ENCODE data around the gene CTNNA2.
"Not testable (repeated sequence)": the region's sequence is repeated elsewhere in the genome, so short reads cannot be mapped to it uniquely, and the experiment has no call there.

CTNNA2 gene

DNA sequence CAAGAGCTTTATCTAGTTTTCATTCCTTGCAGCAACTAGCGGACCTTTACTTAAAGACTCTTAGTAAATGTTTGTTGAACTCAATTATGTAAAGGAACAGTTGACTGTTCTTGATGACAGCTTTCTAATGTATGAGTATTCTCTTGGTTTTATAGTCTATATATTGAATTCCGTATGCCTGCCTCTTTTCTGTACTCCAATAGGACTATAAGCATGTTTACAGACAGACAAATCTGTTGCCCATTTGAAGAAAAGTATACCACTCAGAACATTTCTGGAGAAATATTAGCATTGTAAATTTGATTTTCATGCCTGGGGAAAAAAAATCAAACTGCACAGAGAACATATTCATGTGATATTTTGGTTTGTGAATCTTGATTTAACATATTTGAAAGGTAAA is 682.2 kb downstream of the CTNNA2 start:
- no peak overlapping the region for H2BK120ac ChIP-seq (ENCODE audit: low read depth, low read length)
- no peak overlapping the region for H2AFZ ChIP-seq (ENCODE audit: low read length)
- H4K91ac ChIP-seq (ENCODE audit: low read depth, low read length, poor library complexity), result no peak overlapping the region
- no peak overlapping the region for H3K4me2 ChIP-seq (ENCODE audit: insufficient read depth, low read length, poor library complexity, severe bottlenecking)
- H3K27ac ChIP-seq (replicated peaks; ENCODE audit: low read length), result no peak overlapping the region
- no peak overlapping the region for H2BK12ac ChIP-seq (ENCODE audit: low read length)
- H3K36me3 ChIP-seq (replicated peaks in 1 of 2; ENCODE audit: control insufficient read depth in 2 of 2, insufficient read depth in 2 of 2, low read length in 2 of 2), result no peaks in the 10 kb centered on the region
- no peaks in the 10 kb centered on the region for H3K4me1 ChIP-seq (ENCODE audit: control insufficient read depth in 2 of 2, insufficient read depth in 1 of 2, low read depth in 1 of 2, low read length in 2 of 2)
- WGBS, 2 donors (ENCODE audit: extremely low coverage in 2 of 2, insufficient read length in 2 of 2, insufficient replicate concordance in 1 of 2), result no CpG with 5 or more reads among the region's 2 CpGs
- H3K14ac ChIP-seq (ENCODE audit: low read length), result no peak overlapping the region
- no peak overlapping the region for H2BK5ac ChIP-seq (ENCODE audit: low read length)
- H3K18ac ChIP-seq (ENCODE audit: low read length), result no peak overlapping the region
- H2AK5ac ChIP-seq (ENCODE audit: low read depth, low read length), result no peak overlapping the region
- H3K79me1 ChIP-seq (ENCODE audit: low read depth, low read length), result no peaks in the 10 kb centered on the region
- no peak for DNase-seq (ENCODE audit: low spot score)
- H3K4ac ChIP-seq (ENCODE audit: low read length), result no peak overlapping the region
- H3K9me3 ChIP-seq (replicated peaks in 1 of 2; ENCODE audit: control insufficient read depth in 2 of 2, insufficient read depth in 1 of 2, low read depth in 1 of 2, low read length in 2 of 2), result no peaks in the 10 kb centered on the region
- no peak overlapping the region for H3K23ac ChIP-seq (ENCODE audit: low read depth, low read length, poor library complexity)
- no peak overlapping the region for H3K4me3 ChIP-seq (ENCODE audit: low read length in 2 of 2)
- no peak overlapping the region for H3K9ac ChIP-seq (ENCODE audit: low read depth, low read length, poor library complexity)
- no peaks in the 10 kb centered on the region for H3K27me3 ChIP-seq (ENCODE audit: control insufficient read depth in 3 of 3, insufficient read depth in 3 of 3, low read depth in 1 of 3, low read length in 3 of 3)
- no peak overlapping the region for H4K8ac ChIP-seq (ENCODE audit: low read depth, low read length)
- H2BK15ac ChIP-seq (ENCODE audit: low read length), result no peak overlapping the region

DNA sequence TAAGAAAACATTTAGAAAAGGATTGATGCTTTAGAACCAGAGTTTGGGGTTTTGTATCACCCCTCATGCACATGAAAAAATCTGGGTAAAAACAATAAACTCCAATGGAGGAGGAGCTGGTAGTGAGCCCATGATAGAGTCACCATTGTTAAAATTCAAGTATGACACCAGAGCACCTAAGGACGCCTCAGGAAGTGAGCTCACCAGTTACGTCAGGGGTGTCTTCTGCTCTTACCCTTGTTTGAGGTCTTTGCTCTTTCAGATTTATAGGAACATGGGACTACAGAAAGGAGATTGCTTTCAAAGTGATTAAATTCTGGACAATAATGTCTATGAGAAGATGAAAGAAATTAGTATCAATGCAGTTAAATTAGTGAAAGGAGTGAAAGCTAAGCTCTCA is 685.2 kb downstream of the CTNNA2 start:
- no peak overlapping the region for H3K9ac ChIP-seq (ENCODE audit: low read depth, low read length, poor library complexity)
- DNase-seq (ENCODE audit: low spot score), result no peak
- H3K23ac ChIP-seq (ENCODE audit: low read depth, low read length, poor library complexity), result no peak overlapping the region
- H3K27ac ChIP-seq (replicated peaks; ENCODE audit: low read length), result no peak overlapping the region
- WGBS, 2 donors (ENCODE audit: extremely low coverage in 2 of 2, insufficient read length in 2 of 2, insufficient replicate concordance in 1 of 2), result no CpG with 5 or more reads among the region's 2 CpGs
- no peak overlapping the region for H2BK120ac ChIP-seq (ENCODE audit: low read depth, low read length)
- no peak overlapping the region for H2AFZ ChIP-seq (ENCODE audit: low read length)
- H3K14ac ChIP-seq (ENCODE audit: low read length), result no peak overlapping the region
- H4K91ac ChIP-seq (ENCODE audit: low read depth, low read length, poor library complexity), result no peak overlapping the region
- no peak overlapping the region for H3K4me2 ChIP-seq (ENCODE audit: insufficient read depth, low read length, poor library complexity, severe bottlenecking)
- H3K27me3 ChIP-seq (ENCODE audit: control insufficient read depth in 3 of 3, insufficient read depth in 3 of 3, low read depth in 1 of 3, low read length in 3 of 3), result no peaks in the 10 kb centered on the region
- H2BK15ac ChIP-seq (ENCODE audit: low read length), result no peak overlapping the region
- no peak overlapping the region for H2BK5ac ChIP-seq (ENCODE audit: low read length)
- H3K4ac ChIP-seq (ENCODE audit: low read length), result no peak overlapping the region
- no peak overlapping the region for H3K4me3 ChIP-seq (ENCODE audit: low read length in 2 of 2)
- H3K36me3 ChIP-seq (replicated peaks in 1 of 2; ENCODE audit: control insufficient read depth in 2 of 2, insufficient read depth in 2 of 2, low read length in 2 of 2), result no peaks in the 10 kb centered on the region
- H3K79me1 ChIP-seq (ENCODE audit: low read depth, low read length), result no peaks in the 10 kb centered on the region
- no peak overlapping the region for H3K18ac ChIP-seq (ENCODE audit: low read length)
- H3K4me1 ChIP-seq (ENCODE audit: control insufficient read depth in 2 of 2, insufficient read depth in 1 of 2, low read depth in 1 of 2, low read length in 2 of 2), result no peaks in the 10 kb centered on the region
- no peak overlapping the region for H2AK5ac ChIP-seq (ENCODE audit: low read depth, low read length)
- peaks cover 0 to 2% of the 10 kb centered on the region in 2 donors for H3K9me3 ChIP-seq (replicated peaks in 1 of 2; ENCODE audit: control insufficient read depth in 2 of 2, insufficient read depth in 1 of 2, low read depth in 1 of 2, low read length in 2 of 2)
- H4K8ac ChIP-seq (ENCODE audit: low read depth, low read length), result no peak overlapping the region
- no peak overlapping the region for H2BK12ac ChIP-seq (ENCODE audit: low read length)

DNA sequence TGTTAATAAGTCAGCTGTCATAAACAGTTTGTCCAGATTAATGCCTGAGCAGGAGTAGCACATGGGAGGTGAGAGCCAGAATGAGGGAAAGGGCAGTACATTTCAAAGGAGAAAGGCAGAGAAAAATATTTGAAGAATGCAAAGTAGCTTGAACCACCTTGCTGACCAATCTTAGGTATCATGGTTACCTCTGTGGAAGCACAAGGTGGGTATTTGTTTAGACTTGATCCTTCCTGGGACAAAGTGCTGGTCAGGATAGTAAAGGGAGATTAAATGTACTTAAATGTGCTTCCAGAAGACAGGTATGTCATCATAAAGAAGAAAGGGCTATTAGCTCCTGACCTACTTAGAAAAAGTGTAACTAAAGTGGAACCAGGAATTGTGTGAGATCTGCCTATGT is 686.7 kb downstream of the CTNNA2 start:
- Histone ChIP-seq H3K4ac (ENCODE audit: low read length) (no peak overlapping the region), H3K14ac (ENCODE audit: low read length) (no peak overlapping the region), H3K4me2 (ENCODE audit: insufficient read depth, low read length, poor library complexity, severe bottlenecking) (no peak overlapping the region), H3K79me1 (ENCODE audit: low read depth, low read length) (no peaks in the 10 kb centered on the region), H2AFZ (ENCODE audit: low read length) (no peak overlapping the region), H2BK12ac (ENCODE audit: low read length) (no peak overlapping the region), H4K91ac (ENCODE audit: low read depth, low read length, poor library complexity) (no peak overlapping the region), H3K4me3 (ENCODE audit: low read length in 2 of 2) (no peak overlapping the region), H3K18ac (ENCODE audit: low read length) (no peak overlapping the region), H2BK120ac (ENCODE audit: low read depth, low read length) (no peak overlapping the region), H3K9me3 (replicated peaks in 1 of 2; ENCODE audit: control insufficient read depth in 2 of 2, insufficient read depth in 1 of 2, low read depth in 1 of 2, low read length in 2 of 2) (peaks cover 0 to 2% of the 10 kb centered on the region in 2 donors), H4K8ac (ENCODE audit: low read depth, low read length) (no peak overlapping the region), H3K9ac (ENCODE audit: low read depth, low read length, poor library complexity) (no peak overlapping the region), H2BK15ac (ENCODE audit: low read length) (no peak overlapping the region), H3K36me3 (replicated peaks in 1 of 2; ENCODE audit: control insufficient read depth in 2 of 2, insufficient read depth in 2 of 2, low read length in 2 of 2) (no peaks in the 10 kb centered on the region), H3K27me3 (ENCODE audit: control insufficient read depth in 3 of 3, insufficient read depth in 3 of 3, low read depth in 1 of 3, low read length in 3 of 3) (no peaks in the 10 kb centered on the region), H3K27ac (replicated peaks; ENCODE audit: low read length) (no peak overlapping the region), H3K23ac (ENCODE audit: low read depth, low read length, poor library complexity) (no peak overlapping the region), H3K4me1 (ENCODE audit: control insufficient read depth in 2 of 2, insufficient read depth in 1 of 2, low read depth in 1 of 2, low read length in 2 of 2) (no peaks in the 10 kb centered on the region), H2BK5ac (ENCODE audit: low read length) (no peak overlapping the region), H2AK5ac (ENCODE audit: low read depth, low read length) (no peak overlapping the region)
- no peak for DNase-seq (ENCODE audit: low spot score)

DNA sequence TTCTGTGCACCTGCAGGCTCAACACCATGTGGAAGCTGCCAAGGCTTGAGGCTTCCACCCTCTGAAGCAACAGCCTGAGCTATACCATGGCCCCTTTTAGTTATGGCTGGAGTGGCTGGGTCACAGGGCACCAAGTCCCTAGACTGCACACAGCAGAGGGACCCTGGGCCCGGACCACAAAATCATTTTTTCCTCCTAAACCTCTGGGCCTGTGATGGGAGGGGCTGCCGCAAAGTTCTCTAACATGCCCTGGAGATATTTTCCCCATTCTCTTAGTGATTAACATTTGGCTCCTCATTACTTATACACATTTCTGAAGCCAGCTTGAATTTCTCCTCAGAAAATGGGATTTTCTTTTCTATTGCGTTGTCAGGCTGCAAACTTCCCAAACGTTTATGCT is 691.1 kb downstream of the CTNNA2 start:
- H2BK5ac ChIP-seq (ENCODE audit: low read length); H2AK5ac ChIP-seq (ENCODE audit: low read depth, low read length); H2BK15ac ChIP-seq (ENCODE audit: low read length); H3K9ac ChIP-seq (ENCODE audit: low read depth, low read length, poor library complexity); H2AFZ ChIP-seq (ENCODE audit: low read length); DNase-seq (ENCODE audit: low spot score); H3K4me1 ChIP-seq (ENCODE audit: control insufficient read depth in 2 of 2, insufficient read depth in 1 of 2, low read depth in 1 of 2, low read length in 2 of 2); H4K8ac ChIP-seq (ENCODE audit: low read depth, low read length); H3K4me2 ChIP-seq (ENCODE audit: insufficient read depth, low read length, poor library complexity, severe bottlenecking); H3K27ac ChIP-seq (replicated peaks; ENCODE audit: low read length); H3K18ac ChIP-seq (ENCODE audit: low read length); H3K4me3 ChIP-seq (ENCODE audit: low read length in 2 of 2); H3K9me3 ChIP-seq (replicated peaks in 1 of 2; ENCODE audit: control insufficient read depth in 2 of 2, insufficient read depth in 1 of 2, low read depth in 1 of 2, low read length in 2 of 2); H4K91ac ChIP-seq (ENCODE audit: low read depth, low read length, poor library complexity); H3K36me3 ChIP-seq (replicated peaks in 1 of 2; ENCODE audit: control insufficient read depth in 2 of 2, insufficient read depth in 2 of 2, low read length in 2 of 2); H3K14ac ChIP-seq (ENCODE audit: low read length); H2BK12ac ChIP-seq (ENCODE audit: low read length); H3K27me3 ChIP-seq (ENCODE audit: control insufficient read depth in 3 of 3, insufficient read depth in 3 of 3, low read depth in 1 of 3, low read length in 3 of 3); H3K23ac ChIP-seq (ENCODE audit: low read depth, low read length, poor library complexity); H3K79me1 ChIP-seq (ENCODE audit: low read depth, low read length); H3K4ac ChIP-seq (ENCODE audit: low read length); H2BK120ac ChIP-seq (ENCODE audit: low read depth, low read length): not testable (repeated sequence)
- WGBS, 2 donors (ENCODE audit: extremely low coverage in 2 of 2, insufficient read length in 2 of 2, insufficient replicate concordance in 1 of 2), result no CpG with 5 or more reads among the region's 4 CpGs
